ENCODE measurements around the gene ITPRID1.
"Not testable (repeated sequence)": the region's sequence is repeated elsewhere in the genome, so short reads cannot be mapped to it uniquely, and the experiment has no call there.

Gene ITPRID1

GRCh38 chr7:31513790-31514189 lies at the start of gene ITPRID1:
Gene ITPRID1 (plus strand): TSS chr7:31514090. CDS start chr7:31553025, 38,935 bp downstream.
- no peak for DNase-seq

- DNase-seq: no peak
Observed at GRCh38 chr7:31464601-31465000, 49.3 kb upstream of the ITPRID1 start.

- no peak for DNase-seq
Observed at GRCh38 chr7:31465285-31465684, 48.6 kb upstream of the ITPRID1 start.

- no peak for DNase-seq
Observed at GRCh38 chr7:31466036-31466435, 47.9 kb upstream of the ITPRID1 start.

GRCh38 chr7:31470883-31471282 lies 43.0 kb upstream of the ITPRID1 start:
- DNase-seq: not testable (repeated sequence)

GRCh38 chr7:31475368-31475767 lies 38.5 kb upstream of the ITPRID1 start:
- no peak for DNase-seq

GRCh38 chr7:31476073-31476745 lies 37.7 kb upstream of the ITPRID1 start:
- DNase-seq: no peak

- no peak for DNase-seq
Observed at GRCh38 chr7:31476941-31477677, 36.8 kb upstream of the ITPRID1 start.

- DNase-seq: no peak
Observed at GRCh38 chr7:31478018-31478417, 35.9 kb upstream of the ITPRID1 start.

- no peak for DNase-seq
Observed at GRCh38 chr7:31478721-31479120, 35.2 kb upstream of the ITPRID1 start.

GRCh38 chr7:31487071-31487470 lies 26.8 kb upstream of the ITPRID1 start:
- no peak for DNase-seq

GRCh38 chr7:31487476-31487875 lies 26.4 kb upstream of the ITPRID1 start:
- DNase-seq: no peak

GRCh38 chr7:31488562-31489203 lies 25.2 kb upstream of the ITPRID1 start:
- DNase-seq: peak; percentile 81

- no peak for DNase-seq
Observed at GRCh38 chr7:31490796-31491314, 23.0 kb upstream of the ITPRID1 start.

- DNase-seq: no peak
Observed at GRCh38 chr7:31492086-31492485, 21.8 kb upstream of the ITPRID1 start.

- no peak for DNase-seq
Observed at GRCh38 chr7:31493714-31494181, 20.1 kb upstream of the ITPRID1 start.

- no peak for DNase-seq
Observed at GRCh38 chr7:31494421-31494820, 19.5 kb upstream of the ITPRID1 start.

- no peak for DNase-seq
Observed at GRCh38 chr7:31495653-31496052, 18.2 kb upstream of the ITPRID1 start.

- DNase-seq: no peak
Observed at GRCh38 chr7:31497516-31497915, 16.4 kb upstream of the ITPRID1 start.

GRCh38 chr7:31500656-31501055 lies 13.2 kb upstream of the ITPRID1 start:
- no peak for DNase-seq

GRCh38 chr7:31508823-31509222 lies 5.1 kb upstream of the ITPRID1 start:
- DNase-seq: no peak

GRCh38 chr7:31512166-31512565 lies 1.7 kb upstream of the ITPRID1 start:
- DNase-seq: no peak

- DNase-seq: no peak
Observed at GRCh38 chr7:31516680-31517502, 3.0 kb downstream of the ITPRID1 start.
